ENCODE measurements around the gene SRD5A3. TPM values are rescaled to one million over a fixed set of nuclear protein-coding genes. Genes with fewer than 3 reads are reported as not detected.

Gene SRD5A3
- 14.6 TPM for total RNA-seq

DNA sequence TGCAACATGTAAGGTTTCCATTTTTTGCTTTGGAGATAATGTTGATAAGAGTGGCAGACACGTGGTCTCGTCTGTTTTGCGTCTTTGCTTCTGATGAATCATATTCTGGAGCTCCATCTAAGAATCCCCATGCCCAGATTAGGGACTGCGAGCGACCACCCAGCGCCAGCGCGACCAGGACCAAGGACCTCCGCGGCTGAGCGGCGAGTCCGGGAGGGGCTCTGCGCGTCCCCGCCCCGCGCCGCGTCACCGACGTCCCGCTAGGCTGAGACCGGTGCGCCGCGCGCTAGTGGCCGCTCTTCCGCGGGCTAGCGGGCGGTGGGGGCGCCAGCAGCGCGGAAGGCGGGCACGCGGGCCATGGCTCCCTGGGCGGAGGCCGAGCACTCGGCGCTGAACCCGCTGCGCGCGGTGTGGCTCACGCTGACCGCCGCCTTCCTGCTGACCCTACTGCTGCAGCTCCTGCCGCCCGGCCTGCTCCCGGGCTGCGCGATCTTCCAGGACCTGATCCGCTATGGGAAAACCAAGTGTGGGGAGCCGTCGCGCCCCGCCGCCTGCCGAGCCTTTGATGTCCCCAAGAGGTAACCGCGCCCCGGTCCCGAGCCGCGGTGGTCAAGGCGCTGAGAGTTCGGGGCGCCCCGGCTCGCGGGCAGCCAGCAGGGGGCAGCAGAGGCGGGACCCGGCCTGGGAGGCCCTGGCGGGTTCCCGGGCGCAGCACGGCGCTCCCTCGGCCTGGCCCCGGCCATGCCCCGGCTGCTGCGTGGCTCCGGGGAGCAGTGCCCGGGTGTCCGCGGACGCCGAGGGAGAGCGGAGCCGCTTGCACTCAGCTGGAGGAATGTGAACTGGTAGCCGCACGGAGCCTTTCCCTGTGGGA lies at the start of gene SRD5A3:
Gene SRD5A3, plus strand, starts transcription at position 263 of the 871 bp plus-strand sequence. Its CDS starts 95 bp downstream, at position 358.
- intact Hi-C loops (cut with DNase I), result no loop called here
- ATAC-seq (peak; percentile 95), DNase-seq (ENCODE audit: low spot score) (peak; percentile 92)

DNA sequence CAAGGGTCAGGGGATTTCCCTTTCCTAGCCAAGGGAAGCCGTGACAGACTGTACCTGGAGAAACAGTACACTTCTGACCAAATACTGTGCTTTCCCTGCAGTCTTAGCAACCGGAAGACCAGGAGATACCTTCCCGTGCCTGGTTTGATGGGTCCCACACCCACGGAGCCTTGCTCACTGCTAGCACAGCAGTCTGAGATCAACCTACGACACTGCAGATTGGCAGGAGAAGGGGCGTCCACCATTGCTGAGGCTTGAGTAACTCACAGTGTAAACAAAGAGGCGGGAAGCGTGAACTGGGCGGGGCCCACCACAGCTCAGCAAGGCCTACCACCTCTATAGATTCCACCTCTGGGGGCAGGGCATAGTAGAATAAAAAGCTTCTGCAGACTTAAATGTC lies 48.7 kb upstream of the SRD5A3 start:
- ATAC-seq (no peak), DNase-seq (ENCODE audit: low spot score) (no peak)
- intact Hi-C loops (cut with DNase I), result no loop called here

DNA sequence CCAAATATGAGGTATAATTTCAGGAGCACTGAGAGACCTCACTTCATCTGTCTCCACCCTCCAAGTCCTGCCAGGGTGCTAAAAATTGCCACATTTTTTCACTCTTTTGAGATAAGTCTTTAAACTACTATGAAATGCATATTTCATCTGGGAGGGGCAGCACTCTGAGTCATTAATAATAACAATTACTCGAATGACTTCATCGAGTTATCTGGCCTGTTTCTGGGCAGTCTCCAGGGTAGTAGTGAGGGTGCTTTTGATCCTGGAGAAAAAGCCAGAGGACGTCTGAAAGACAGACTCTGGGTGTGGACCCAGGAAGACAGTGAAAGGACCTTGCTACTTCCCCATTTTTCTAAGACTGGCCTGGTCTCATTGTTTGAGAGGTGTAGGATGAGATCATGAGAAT lies 42.3 kb upstream of the SRD5A3 start:
- peak; percentile 17 for ATAC-seq
- intact Hi-C loops (cut with DNase I), result no loop called here

DNA sequence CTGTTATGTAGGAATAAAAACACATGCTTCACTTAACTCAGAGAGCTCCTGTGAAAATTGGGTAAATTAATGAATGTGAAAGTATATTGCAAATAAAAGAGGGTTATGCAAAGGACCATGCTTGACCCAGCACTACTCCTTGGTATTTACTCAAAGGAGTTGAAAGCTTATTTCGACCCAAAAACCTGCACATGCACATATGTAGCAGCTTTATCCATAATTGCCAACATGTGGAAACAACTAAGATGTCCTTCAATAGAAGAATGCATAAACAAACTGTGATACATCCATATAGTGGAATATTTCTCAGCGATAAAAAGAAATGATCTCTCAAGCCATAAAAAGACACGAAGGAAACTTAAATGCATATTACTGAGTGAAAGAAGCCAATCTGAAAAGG lies 41.7 kb upstream of the SRD5A3 start:
- DNase-seq (ENCODE audit: low spot score), result no peak
- ATAC-seq, result no peak
- intact Hi-C loops (cut with DNase I), result no loop called here

More for the DNA sequence above, 42.3 kb upstream of the SRD5A3 start:
- DNase-seq (ENCODE audit: low spot score), result no peak

DNA sequence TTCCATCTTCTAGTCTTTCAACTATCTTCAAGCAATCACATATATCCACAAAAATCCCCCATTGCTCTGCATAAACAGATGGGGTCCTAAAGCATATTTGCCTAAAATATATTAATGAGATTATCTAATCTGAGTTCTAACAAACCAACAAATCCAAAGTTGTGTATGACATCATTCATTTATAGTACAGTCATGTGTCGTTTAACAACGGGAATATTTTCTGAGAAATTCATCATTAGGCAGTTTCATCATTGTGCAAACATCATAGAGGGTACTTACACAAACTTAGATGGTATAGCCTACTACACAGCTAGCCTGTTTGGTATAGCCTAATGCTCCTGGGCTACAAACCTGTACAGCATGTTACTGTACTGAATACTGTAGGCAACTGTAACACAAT lies 38.0 kb upstream of the SRD5A3 start:
- ATAC-seq (no peak), DNase-seq (ENCODE audit: low spot score) (no peak)
- intact Hi-C loops (cut with DNase I), result no loop called here

DNA sequence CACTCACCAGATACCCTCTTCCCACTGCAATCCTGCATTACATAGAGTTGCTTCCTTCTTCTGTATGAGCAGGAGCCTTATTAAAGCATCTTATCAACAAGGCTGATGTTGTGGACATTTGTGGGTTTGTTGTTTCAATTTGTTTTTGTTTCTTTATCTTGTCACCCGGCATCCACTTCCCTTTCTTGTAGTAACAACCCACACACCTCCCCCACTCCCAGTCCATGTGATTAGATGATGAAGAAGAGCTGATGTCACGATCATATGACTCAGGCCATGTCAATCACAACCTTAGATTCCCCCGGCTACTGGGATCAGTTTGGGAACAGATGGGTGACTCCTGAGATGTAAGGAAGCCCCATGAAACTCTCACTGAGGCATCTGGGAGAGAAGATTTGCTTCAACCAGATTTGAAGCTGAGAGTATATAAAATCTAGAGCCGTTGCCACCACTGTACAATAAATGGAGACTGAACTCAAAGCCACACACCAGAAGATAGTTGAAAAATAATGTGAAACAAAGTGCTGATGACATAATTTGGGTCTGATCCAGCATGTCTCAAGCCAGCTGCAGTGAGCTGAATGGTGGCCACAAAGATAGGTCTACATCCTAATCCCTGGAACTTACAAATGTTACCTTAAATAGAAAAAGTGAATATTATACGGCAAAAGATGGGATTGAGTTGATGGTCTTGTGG lies 34.1 kb upstream of the SRD5A3 start:
- intact Hi-C loops (cut with DNase I), result no loop called here
- ATAC-seq, result peak; percentile 52
- DNase-seq (ENCODE audit: low spot score), result no peak

DNA sequence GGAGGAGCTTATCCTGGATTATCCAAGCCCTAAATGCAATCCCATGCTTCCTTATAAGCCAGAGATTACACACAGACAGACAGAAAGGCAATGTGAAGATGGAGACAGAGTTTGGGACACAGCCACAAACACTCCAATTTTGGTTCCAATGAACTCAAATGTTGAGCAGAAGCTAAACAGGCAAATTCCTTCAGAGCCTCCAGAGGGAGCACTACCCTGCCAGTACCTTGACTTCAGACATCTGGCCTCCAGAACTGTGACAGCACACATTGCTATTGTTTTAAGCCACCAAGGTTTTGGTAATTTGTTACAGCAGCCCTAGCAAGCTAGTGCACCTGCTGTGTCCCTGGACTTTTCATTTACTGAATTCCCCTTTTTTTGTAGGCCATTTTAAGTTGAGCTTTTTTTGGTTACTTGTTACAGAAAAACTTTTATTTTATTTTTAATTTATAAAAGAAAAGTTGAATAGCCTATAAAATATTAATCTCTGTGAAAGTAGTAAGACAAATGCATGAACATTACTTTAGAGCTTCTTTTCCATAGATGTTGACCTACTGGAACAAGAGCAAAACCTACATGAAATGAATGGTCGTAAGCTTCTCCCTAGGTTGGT lies 33.4 kb upstream of the SRD5A3 start:
- ATAC-seq (peak; percentile 79), DNase-seq (ENCODE audit: low spot score) (no peak)
- intact Hi-C loops (cut with DNase I), result no loop called here

DNA sequence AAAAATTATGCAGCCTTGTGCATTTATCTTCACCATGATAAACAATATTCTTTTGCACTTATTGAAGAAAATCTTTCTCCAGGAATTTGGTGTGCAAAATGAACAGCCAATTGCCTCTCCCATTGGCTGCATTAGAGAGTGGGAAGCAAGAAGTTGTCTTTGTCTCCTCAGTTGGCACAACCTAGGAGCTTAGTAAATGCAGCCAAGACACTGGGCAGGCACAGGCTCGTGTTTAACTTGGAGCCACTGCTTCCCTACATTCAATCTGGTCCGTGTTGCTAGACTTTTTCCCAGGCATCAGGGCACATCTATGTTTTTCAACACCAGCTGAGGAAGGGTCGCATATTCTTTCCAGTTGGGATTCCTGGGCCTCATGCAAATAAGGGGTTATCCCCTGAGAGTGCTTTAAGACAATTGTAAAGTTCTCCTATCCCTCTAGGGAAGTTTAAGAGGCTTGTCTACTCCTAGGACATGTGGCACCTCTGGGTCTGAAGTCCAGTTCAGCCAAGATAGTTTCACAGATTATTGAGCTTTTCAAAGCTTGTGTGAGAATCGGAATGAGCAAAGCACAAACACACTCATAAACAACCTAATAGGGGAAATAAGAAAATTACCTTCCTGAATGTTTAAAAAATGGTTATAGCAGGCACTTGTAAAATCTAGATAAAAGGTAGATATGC lies 31.8 kb upstream of the SRD5A3 start:
- ATAC-seq (no peak), DNase-seq (ENCODE audit: low spot score) (no peak)
- intact Hi-C loops (cut with DNase I), result no loop called here

DNA sequence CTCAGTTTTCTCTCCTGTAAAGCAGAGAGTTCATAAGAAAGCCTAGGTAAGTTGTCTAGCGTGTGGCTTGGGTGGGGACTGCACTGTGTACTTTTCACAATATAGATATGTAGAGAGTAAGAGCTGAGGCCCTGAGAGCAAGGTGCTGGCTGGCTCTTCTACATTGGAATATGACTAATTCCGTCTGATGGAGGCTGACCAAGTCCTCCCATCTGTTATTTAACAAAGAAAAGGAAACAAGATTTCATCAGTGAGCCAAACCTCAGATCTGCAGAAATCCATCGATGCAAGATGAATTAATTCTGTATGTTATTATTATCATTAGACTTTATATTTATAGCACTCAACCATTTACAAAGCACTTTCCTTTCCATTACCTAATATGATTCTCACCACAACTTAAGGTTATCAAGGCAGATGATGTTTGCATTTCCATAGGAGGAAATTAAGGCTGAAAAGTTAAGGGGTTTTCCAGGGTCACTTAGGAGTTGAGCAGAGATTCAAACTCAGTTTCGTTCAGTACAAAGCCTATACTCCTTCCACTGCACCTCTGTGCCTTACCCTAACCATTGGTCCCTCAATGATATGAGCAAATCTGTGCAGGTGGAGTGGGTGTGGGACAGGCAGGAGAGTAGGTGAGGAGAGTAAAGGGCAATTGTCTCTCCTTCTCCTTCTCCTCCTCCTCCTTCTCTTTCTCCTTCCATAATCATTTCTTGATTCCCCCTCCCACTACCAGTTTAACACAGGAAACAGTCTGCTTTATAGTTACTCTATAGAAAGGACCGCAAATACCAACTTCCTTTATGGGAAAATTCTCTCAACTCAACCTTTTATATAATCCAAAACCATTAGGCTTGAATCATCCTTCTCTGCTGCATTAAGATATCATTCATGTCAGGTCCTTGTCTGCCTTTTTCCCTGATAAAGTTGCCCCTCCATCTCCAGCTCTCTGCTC lies 27.6 kb upstream of the SRD5A3 start:
- intact Hi-C loops (cut with DNase I), result no loop called here
- no peak for ATAC-seq
- no peak for DNase-seq (ENCODE audit: low spot score)

DNA sequence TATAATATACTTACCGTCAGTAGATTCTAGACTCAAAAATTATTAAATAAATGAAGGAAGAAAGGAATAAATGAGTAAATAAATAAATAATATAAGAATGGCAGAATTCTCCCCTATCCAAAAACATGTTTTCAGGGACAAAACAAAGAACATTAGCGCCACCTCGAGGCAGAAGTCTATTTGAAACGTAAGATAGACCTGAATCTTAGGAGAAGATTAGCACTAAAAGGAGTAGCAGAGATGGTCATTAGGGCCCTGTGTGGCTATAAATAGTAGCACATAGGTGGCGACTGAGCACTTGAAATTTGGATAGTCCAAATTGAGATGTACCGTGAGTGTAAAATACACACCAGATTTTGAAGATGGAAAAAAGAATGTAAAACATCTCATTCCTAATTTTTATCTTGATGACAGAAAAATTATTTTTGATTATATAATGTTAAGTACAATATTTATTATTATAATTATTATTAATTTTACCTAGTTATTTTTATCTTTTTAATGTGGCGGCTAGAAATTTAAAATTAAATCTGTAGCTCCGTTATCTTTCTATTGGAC lies 24.3 kb upstream of the SRD5A3 start:
- peak; percentile 67 for ATAC-seq
- DNase-seq (ENCODE audit: low spot score), result peak; percentile 91
- intact Hi-C loops (cut with DNase I), result no loop called here

DNA sequence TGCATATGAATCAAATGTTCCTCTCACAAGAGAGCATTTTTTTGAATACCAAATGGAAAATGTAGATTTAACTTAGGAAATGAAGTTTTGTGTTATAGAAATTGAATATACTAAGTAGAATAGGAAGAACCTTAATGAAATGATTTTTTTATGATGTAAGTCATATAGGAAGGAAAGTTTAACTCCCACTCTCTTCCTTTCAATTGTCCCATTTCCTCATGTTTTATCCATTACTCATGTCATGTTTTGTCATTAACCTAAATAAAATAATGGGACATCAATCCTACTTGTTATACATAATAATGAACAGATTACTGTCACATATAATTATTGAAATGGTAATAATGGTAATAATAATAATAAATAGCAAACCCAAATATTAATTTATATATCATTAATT lies 22.7 kb upstream of the SRD5A3 start:
- ATAC-seq, result no peak
- intact Hi-C loops (cut with DNase I), result no loop called here
- no peak for DNase-seq (ENCODE audit: low spot score)

DNA sequence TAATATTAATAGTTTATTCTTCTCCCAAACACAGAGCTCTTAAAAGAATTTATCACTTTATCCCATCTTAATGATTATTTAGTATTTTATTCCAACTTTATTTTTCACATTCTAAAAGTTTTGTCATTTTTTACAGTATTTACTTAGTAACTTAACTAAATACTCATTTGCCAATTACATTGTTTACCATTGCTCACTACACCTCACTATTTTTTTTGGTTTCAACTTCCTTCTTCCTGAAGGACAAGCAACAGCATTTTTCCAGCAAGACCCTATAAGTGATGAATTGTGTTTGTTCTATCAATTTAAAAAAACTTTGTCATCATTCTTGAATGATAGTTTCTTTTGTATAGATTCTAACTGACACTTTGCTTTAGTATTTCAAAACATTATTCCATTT lies 19.4 kb upstream of the SRD5A3 start:
- intact Hi-C loops (cut with DNase I), result no loop called here
- no peak for ATAC-seq
- DNase-seq (ENCODE audit: low spot score), result no peak

DNA sequence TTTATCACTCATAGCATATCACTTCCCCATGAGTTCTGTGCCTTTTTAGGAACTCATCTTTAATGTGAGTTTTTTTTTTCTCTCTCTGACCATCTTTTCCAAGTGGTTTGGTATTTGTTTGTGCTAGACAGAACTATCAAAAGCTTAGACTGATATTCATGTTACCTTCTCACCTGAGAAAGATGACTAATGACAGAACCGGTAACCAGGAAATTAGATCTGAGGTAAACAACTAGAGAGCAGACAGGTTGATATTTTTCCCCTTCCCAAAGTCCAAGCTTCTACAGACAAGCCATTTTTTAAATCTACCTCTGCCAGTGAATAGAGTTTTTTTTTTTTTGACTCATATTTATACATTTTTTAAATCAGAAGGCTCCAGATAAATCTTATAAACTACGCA lies 17.0 kb upstream of the SRD5A3 start:
- DNase-seq (ENCODE audit: low spot score) (no peak), ATAC-seq (no peak)
- intact Hi-C loops (cut with DNase I), result no loop called here

DNA sequence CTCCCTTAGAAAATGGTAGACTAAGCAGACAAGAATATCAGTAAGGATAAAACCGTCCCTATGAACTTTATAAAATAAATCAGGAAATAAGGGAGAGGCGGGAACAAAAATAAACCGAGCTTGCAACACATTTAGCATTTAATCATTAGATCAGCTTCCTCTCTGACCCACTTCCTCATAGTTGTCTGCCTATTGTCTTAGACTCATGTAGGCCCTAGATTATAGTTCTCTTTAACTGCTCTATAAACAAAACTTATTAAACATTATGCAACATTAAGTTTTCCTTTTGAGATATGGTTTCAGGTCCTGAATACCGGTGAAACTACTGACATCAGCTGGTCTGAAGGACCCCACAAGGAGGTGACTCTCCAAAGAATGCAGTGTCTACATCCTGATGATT lies 15.8 kb upstream of the SRD5A3 start:
- DNase-seq (ENCODE audit: low spot score), result no peak
- no peak for ATAC-seq
- intact Hi-C loops (cut with DNase I), result no loop called here

DNA sequence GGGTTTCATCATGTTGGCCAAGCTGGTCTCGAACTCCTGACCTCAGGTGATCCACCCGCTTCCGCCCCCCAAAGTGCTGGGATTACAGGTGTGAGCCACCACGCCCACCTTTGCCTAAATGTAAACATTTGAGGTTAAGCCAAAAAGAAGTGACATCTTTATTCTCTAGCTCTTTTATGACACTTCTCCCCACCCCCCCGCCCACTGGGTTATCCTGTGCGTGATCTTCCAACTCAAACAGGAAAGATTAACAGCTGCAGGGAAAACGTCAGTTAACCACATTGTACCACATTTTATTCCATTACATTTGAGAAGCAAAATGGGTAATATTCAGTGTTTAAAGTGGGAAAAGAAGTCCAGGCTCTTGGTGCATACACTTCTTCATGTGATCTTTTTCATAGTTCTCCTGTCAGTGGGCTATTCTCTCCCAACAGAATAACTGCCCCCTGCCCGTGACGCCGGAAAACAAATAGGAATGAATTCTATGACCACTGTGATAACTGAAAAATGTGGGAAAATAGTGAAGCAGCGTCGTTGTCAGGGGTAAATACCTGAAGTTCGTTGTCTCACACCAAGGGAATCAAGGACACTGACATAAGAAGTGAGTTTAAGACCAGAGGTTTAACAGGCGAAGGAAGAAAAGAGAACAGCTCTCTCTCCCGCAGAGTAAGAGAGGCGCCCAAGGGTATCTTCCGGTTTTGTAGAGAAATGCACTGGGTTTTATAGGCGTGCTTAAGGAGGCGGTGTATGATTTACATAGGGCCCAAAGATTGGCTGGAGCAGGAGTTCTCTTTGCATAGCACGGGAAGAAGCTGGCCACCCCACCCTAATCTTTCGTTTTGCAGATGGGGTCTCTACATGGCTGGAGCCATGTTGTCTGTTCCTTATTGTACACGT lies 9.7 kb upstream of the SRD5A3 start:
- ATAC-seq (no peak), DNase-seq (ENCODE audit: low spot score) (no peak)
- intact Hi-C loops (cut with DNase I), result no loop called here

DNA sequence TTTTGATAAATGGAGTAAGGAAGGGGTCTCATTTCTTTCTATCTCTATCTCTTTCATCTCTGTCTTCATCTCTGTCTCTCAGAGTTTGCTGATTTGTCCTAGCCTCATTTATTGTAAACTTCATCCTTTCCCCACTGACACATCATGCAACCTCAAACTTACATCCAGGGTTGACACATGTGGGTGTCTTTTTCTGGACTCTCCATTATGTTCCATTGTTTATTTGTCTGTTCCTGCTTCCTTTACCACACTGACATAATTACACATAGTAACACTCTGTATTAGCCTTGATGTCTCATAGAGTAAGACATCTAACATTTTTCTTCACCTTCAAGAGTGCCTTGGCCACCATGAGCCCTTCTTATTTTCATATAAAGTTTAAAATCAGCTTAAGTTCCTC lies 8.1 kb upstream of the SRD5A3 start:
- ATAC-seq (no peak), DNase-seq (ENCODE audit: low spot score) (no peak)
- intact Hi-C loops (cut with DNase I), result no loop called here

DNA sequence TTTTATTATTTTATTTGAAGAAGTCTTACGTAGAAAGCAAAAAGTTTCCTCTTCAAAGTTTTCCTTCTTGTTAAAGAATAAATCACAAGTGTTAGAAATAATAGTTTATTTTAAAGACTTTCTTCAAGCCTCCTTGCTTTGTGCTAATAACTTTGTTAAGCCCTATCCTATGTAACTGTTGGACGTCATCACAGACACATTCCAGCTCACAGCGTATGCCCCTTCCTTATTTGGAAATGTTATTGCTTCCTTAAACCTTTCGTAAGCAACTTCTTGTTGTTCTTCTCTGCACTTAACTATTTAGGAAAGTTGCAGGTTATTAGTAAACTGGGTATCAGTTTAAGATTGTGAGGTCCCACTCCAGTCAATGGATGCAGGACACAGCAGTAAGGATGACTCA lies 7.6 kb upstream of the SRD5A3 start:
- DNase-seq (ENCODE audit: low spot score) (no peak), ATAC-seq (no peak)
- intact Hi-C loops (cut with DNase I), result no loop called here
